Coronary artery (tissue), 2 donors: Measurements from ENCODE around the gene SMARCC2.

ENCODE experiments used
- DNase-seq: peaks from one replicate; pipeline ENCODE4 v3.0.0-alpha.2; 2017; ENCODE audit warnings: low spot score
- H3K27ac ChIP-seq, 2 donors: fragments of 200-600 bp; sonication (generic); one replicate each; pipeline ENCODE4 v1.5.1; 2016 to 2019
- H3K4me3 ChIP-seq: fragments of 200-600 bp; sonication (generic); 2 replicates; pipeline ENCODE4 v1.5.1; 2016; ENCODE audit warnings: mild to moderate bottlenecking, moderate library complexity
- TF ChIP-seq, protein P1 (sequence below): fragments of 200-600 bp; sonication (generic); IDR thresholded peaks from one replicate; pipeline ENCODE4 v1.5.1; 2019; ENCODE audit warnings: antibody characterized with exemption

The SMARCC2 gene

DNA sequence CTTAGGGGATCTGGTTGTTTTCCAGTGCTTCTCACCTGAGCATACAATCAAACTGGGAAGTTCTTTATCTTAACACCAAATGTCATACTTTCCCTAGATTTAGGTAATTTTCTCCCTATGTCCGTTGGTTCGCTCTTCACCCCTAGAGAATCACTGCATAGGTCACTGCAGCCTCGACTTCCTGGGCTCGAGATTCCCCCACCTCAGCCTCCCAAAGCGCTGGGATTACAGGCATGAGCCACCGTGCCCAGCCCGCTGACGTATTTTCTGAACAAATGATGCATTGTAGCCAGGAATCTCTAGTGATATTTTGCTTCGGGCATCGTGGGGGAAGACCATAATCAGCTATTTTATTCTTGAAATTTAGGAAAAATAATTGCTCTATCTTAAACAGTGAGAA lies 74.0 kb downstream of the SMARCC2 start:
- Histone ChIP-seq H3K27ac (peak overlapping the region; percentile 96 to 99), H3K4me3 (peak overlapping the region; percentile 98)
- peak; percentile 78 for DNase-seq
- TF ChIP-seq, protein P1, sequence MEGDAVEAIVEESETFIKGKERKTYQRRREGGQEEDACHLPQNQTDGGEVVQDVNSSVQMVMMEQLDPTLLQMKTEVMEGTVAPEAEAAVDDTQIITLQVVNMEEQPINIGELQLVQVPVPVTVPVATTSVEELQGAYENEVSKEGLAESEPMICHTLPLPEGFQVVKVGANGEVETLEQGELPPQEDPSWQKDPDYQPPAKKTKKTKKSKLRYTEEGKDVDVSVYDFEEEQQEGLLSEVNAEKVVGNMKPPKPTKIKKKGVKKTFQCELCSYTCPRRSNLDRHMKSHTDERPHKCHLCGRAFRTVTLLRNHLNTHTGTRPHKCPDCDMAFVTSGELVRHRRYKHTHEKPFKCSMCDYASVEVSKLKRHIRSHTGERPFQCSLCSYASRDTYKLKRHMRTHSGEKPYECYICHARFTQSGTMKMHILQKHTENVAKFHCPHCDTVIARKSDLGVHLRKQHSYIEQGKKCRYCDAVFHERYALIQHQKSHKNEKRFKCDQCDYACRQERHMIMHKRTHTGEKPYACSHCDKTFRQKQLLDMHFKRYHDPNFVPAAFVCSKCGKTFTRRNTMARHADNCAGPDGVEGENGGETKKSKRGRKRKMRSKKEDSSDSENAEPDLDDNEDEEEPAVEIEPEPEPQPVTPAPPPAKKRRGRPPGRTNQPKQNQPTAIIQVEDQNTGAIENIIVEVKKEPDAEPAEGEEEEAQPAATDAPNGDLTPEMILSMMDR, result no peak

- no peak overlapping the region for H3K4me3 ChIP-seq
- DNase-seq, result no peak
- no peak overlapping the region for H3K27ac ChIP-seq
- TF ChIP-seq, protein P1, result no peak
Measured at GRCh38 chr12:56114084-56114483, 75.2 kb downstream of the SMARCC2 start.
